ENCODE measurements around the gene NANS. TPM values are rescaled to one million over a fixed set of nuclear protein-coding genes. Genes with fewer than 3 reads are reported as not detected.
A peak's percentile ranks its signal among the peaks of the same experiment; 100 is the strongest.

Gene NANS
- total and polyA plus RNA-seq, 4 donors: 23.4 to 55.4 (median 42.8) TPM

DNA sequence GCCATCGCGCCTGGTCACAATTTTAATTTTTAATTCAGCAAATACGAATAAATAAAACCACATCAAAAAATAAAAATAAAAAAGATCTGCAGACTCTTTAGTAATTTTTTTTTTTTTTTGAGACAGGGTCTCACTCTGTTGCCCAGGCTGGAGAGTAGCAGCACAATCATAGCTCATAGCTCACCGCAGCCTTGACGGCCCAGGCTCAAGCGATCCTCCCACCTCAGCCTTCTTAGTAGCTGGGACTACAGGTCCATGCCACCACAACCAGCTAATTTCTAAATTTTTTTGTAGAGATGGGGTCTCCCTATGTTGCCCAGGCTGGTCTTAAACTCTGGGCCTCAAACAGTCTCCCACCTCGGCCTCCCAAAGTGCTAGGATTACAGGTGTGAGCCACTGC, 14.2 kb downstream of the NANS start:
- 97% methylated on average over 7 of the region's 7 CpGs for WGBS
- no peak for DNase-seq (ENCODE audit: low spot score)

DNA sequence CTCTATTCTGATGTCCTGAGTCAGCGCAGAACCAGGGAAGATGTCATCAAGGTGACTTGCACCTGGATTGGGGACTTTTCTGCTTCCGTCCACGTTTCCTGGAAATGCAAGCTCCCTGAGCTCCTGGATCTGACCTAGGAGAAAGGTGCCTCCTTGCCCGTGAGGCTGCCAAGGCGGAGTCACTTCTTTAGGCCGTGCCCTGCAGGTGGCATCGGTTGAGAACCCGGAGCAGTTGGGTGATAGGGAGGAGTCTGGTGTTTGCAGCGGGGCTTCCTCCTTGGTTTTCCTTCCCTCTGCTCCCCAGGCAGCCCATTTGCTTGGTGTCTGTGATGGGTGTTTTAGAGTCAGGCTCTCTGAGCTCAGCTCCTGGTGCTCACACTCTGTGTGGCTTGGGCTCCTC, 15.2 kb downstream of the NANS start:
- WGBS: 89% methylated on average over 9 of the region's 9 CpGs
- Histone ChIP-seq H3K4me3 (ENCODE audit: low read depth in 1 of 3, low read length in 3 of 3) (no peak overlapping the region), H3K27ac (ENCODE audit: low read depth in 1 of 2, low read length in 2 of 2) (no peak overlapping the region), H3K36me3 (ENCODE audit: control insufficient read depth in 4 of 4, insufficient read depth in 3 of 4, low read depth in 1 of 4, low read length in 3 of 4) (peaks cover 0 to 2% (median 0%) of the 10 kb centered on the region in 4 donors), H3K4me1 (ENCODE audit: control insufficient read depth in 4 of 4, insufficient read depth in 4 of 4, low read length in 3 of 4) (peaks cover 0 to 21% (median 11%) of the 10 kb centered on the region in 4 donors), H3K27me3 (ENCODE audit: control insufficient read depth in 4 of 4, insufficient read depth in 4 of 4, low read length in 3 of 4) (no peaks in the 10 kb centered on the region), H3K9ac (ENCODE audit: low read depth in 1 of 2, low read length in 2 of 2) (peak overlapping the region in 1 of 2 donors; percentile 12), H3K9me3 (ENCODE audit: control insufficient read depth in 4 of 4, low read length in 3 of 4) (no peaks in the 10 kb centered on the region)
- DNase-seq (ENCODE audit: low spot score): no peak
- TF ChIP-seq HNF4G (IDR thresholded peaks at IDR 0.05): no peak
- TF ChIP-seq YY1 (IDR thresholded peaks at IDR 0.05): no peak
- no peak for TF ChIP-seq FOXA2 (IDR thresholded peaks at IDR 0.05)
- no peak for TF ChIP-seq FOXA1 (IDR thresholded peaks at IDR 0.05)
- no peak for TF ChIP-seq TAF1 (conservative IDR thresholded peaks at IDR 0.05)
- no peak for TF ChIP-seq JUND (IDR thresholded peaks at IDR 0.05)
- TF ChIP-seq RXRA (IDR thresholded peaks at IDR 0.05): no peak
- no peak for TF ChIP-seq RAD21 (IDR thresholded peaks at IDR 0.05)
- TF ChIP-seq, protein P1, sequence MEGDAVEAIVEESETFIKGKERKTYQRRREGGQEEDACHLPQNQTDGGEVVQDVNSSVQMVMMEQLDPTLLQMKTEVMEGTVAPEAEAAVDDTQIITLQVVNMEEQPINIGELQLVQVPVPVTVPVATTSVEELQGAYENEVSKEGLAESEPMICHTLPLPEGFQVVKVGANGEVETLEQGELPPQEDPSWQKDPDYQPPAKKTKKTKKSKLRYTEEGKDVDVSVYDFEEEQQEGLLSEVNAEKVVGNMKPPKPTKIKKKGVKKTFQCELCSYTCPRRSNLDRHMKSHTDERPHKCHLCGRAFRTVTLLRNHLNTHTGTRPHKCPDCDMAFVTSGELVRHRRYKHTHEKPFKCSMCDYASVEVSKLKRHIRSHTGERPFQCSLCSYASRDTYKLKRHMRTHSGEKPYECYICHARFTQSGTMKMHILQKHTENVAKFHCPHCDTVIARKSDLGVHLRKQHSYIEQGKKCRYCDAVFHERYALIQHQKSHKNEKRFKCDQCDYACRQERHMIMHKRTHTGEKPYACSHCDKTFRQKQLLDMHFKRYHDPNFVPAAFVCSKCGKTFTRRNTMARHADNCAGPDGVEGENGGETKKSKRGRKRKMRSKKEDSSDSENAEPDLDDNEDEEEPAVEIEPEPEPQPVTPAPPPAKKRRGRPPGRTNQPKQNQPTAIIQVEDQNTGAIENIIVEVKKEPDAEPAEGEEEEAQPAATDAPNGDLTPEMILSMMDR (IDR thresholded peaks at IDR 0.05; ENCODE audit: low read depth, low read length, missing input control): no peak
- no peak for TF ChIP-seq EGR1 (IDR thresholded peaks at IDR 0.05; ENCODE audit: low read depth in 2 of 2)
- TF ChIP-seq SP1 (IDR thresholded peaks at IDR 0.05): no peak
- TF ChIP-seq, protein P2, sequence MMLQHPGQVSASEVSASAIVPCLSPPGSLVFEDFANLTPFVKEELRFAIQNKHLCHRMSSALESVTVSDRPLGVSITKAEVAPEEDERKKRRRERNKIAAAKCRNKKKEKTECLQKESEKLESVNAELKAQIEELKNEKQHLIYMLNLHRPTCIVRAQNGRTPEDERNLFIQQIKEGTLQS (IDR thresholded peaks at IDR 0.05): no peak

More for the DNA sequence above, 14.2 kb downstream of the NANS start:
- Histone ChIP-seq H3K36me3 (ENCODE audit: control insufficient read depth in 4 of 4, insufficient read depth in 3 of 4, low read depth in 1 of 4, low read length in 3 of 4) (peaks cover 0 to 6% (median under 1%) of the 10 kb centered on the region in 4 donors), H3K27me3 (ENCODE audit: control insufficient read depth in 4 of 4, insufficient read depth in 4 of 4, low read length in 3 of 4) (no peaks in the 10 kb centered on the region), H3K4me3 (ENCODE audit: low read depth in 1 of 3, low read length in 3 of 3) (no peak overlapping the region), H3K27ac (ENCODE audit: low read depth in 1 of 2, low read length in 2 of 2) (no peak overlapping the region), H3K4me1 (ENCODE audit: control insufficient read depth in 4 of 4, insufficient read depth in 4 of 4, low read length in 3 of 4) (peaks cover 0 to 26% (median 7%) of the 10 kb centered on the region in 4 donors), H3K9me3 (ENCODE audit: control insufficient read depth in 4 of 4, low read length in 3 of 4) (no peaks in the 10 kb centered on the region), H3K9ac (ENCODE audit: low read depth in 1 of 2, low read length in 2 of 2) (no peak overlapping the region)
- TF ChIP-seq YY1 (IDR thresholded peaks at IDR 0.05): no peak
- TF ChIP-seq SP1 (IDR thresholded peaks at IDR 0.05): no peak
- TF ChIP-seq RAD21 (IDR thresholded peaks at IDR 0.05): no peak
- TF ChIP-seq, protein P2 (IDR thresholded peaks at IDR 0.05): no peak
- TF ChIP-seq HNF4A (conservative IDR thresholded peaks at IDR 0.05): no peak
- TF ChIP-seq, protein P3, sequence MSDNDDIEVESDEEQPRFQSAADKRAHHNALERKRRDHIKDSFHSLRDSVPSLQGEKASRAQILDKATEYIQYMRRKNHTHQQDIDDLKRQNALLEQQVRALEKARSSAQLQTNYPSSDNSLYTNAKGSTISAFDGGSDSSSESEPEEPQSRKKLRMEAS (IDR thresholded peaks at IDR 0.05): no peak
- no peak for TF ChIP-seq HNF4G (IDR thresholded peaks at IDR 0.05)
- TF ChIP-seq, protein P1 (IDR thresholded peaks at IDR 0.05; ENCODE audit: low read depth, low read length, missing input control): no peak
- no peak for TF ChIP-seq TAF1 (conservative IDR thresholded peaks at IDR 0.05)
- TF ChIP-seq JUND (IDR thresholded peaks at IDR 0.05): no peak
- TF ChIP-seq FOXA1 (IDR thresholded peaks at IDR 0.05): no peak
- TF ChIP-seq GABPA (IDR thresholded peaks at IDR 0.05 in 1 of 2, conservative IDR thresholded peaks at IDR 0.05 in 1 of 2): no peak
- TF ChIP-seq, protein P4, sequence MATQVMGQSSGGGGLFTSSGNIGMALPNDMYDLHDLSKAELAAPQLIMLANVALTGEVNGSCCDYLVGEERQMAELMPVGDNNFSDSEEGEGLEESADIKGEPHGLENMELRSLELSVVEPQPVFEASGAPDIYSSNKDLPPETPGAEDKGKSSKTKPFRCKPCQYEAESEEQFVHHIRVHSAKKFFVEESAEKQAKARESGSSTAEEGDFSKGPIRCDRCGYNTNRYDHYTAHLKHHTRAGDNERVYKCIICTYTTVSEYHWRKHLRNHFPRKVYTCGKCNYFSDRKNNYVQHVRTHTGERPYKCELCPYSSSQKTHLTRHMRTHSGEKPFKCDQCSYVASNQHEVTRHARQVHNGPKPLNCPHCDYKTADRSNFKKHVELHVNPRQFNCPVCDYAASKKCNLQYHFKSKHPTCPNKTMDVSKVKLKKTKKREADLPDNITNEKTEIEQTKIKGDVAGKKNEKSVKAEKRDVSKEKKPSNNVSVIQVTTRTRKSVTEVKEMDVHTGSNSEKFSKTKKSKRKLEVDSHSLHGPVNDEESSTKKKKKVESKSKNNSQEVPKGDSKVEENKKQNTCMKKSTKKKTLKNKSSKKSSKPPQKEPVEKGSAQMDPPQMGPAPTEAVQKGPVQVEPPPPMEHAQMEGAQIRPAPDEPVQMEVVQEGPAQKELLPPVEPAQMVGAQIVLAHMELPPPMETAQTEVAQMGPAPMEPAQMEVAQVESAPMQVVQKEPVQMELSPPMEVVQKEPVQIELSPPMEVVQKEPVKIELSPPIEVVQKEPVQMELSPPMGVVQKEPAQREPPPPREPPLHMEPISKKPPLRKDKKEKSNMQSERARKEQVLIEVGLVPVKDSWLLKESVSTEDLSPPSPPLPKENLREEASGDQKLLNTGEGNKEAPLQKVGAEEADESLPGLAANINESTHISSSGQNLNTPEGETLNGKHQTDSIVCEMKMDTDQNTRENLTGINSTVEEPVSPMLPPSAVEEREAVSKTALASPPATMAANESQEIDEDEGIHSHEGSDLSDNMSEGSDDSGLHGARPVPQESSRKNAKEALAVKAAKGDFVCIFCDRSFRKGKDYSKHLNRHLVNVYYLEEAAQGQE (IDR thresholded peaks at IDR 0.05): no peak
- TF ChIP-seq NR2F2 (IDR thresholded peaks at IDR 0.05): no peak
- no peak for TF ChIP-seq FOXA2 (IDR thresholded peaks at IDR 0.05)
- TF ChIP-seq, protein P5, sequence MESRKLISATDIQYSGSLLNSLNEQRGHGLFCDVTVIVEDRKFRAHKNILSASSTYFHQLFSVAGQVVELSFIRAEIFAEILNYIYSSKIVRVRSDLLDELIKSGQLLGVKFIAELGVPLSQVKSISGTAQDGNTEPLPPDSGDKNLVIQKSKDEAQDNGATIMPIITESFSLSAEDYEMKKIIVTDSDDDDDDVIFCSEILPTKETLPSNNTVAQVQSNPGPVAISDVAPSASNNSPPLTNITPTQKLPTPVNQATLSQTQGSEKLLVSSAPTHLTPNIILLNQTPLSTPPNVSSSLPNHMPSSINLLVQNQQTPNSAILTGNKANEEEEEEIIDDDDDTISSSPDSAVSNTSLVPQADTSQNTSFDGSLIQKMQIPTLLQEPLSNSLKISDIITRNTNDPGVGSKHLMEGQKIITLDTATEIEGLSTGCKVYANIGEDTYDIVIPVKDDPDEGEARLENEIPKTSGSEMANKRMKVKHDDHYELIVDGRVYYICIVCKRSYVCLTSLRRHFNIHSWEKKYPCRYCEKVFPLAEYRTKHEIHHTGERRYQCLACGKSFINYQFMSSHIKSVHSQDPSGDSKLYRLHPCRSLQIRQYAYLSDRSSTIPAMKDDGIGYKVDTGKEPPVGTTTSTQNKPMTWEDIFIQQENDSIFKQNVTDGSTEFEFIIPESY (IDR thresholded peaks at IDR 0.05): no peak
